PC-3 (cell line): ENCODE data around the gene HHAT.

ENCODE experiments used
- CTCF ChIP-seq: fragments of 300-600 bp; sonication (generic); conservative IDR thresholded peaks from 2 replicates; pipeline ENCODE4 v1.5.1; 2017; ENCODE audit warnings: antibody characterized with exemption, low read depth, mild to moderate bottlenecking, low read length
- EZH2 ChIP-seq: fragments of 300-600 bp; sonication (generic); IDR thresholded peaks from one replicate; pipeline ENCODE4 v1.6.1; 2017; ENCODE audit warnings: antibody characterized with exemption, mild to moderate bottlenecking, low read length; ENCODE audit not compliant: unreplicated experiment

- TF ChIP-seq CTCF, result no peak
- no peak for TF ChIP-seq EZH2
Observed at GRCh38 chr1:210351496-210351895, 22.8 kb downstream of the HHAT start.
